ENCODE data around the gene PNMT. TPM values are rescaled to one million over a fixed set of nuclear protein-coding genes. Genes with fewer than 3 reads are reported as not detected.
A peak's percentile ranks its signal among the peaks of the same experiment; 100 is the strongest.

Gene PNMT
- total RNA-seq, 4 donors from 2014 or later: 0.26 to 8.4 (median 1.3) TPM

- intact Hi-C loops (cut with DNase I): no loop called here
- Histone ChIP-seq H3K4me3 (no peak overlapping the region), H3K27me3 (no peaks in the 10 kb centered on the region), H3K4me1 (peaks cover 10 to 52% (median 13%) of the 10 kb centered on the region in 3 donors), H3K27ac (peak overlapping the region in 2 of 4 donors; percentile 34 to 60), H3K36me3 (peaks cover 0 to 59% (median 5%) of the 10 kb centered on the region in 3 donors), H3K9me3 (no peaks in the 10 kb centered on the region)
- no peak for DNase-seq
- WGBS, 2 donors: 89% methylated on average over 10 to 11 of the region's 12 CpGs
- no peak for TF ChIP-seq CTCF (IDR thresholded peaks at IDR 0.05)
- no peak for TF ChIP-seq POLR2A (IDR thresholded peaks at IDR 0.05)
Observed at GRCh38 chr17:39684369-39685192, 16.3 kb downstream of the PNMT start.

GRCh38 chr17:39687101-39687545, 18.9 kb downstream of the PNMT start:
- intact Hi-C loops (cut with DNase I): no loop called here

GRCh38 chr17:39687546-39688474, 19.6 kb downstream of the PNMT start, which contains the start of gene PGAP3:
Gene PGAP3 (minus strand): TSS chr17:39688057. CDS start chr17:39688014, 43 bp downstream.
- Histone ChIP-seq H3K36me3 (peaks cover 0 to 31% (median 5%) of the 10 kb centered on the region in 3 donors), H3K27ac (peak within 1 kb of the TSS; percentile 86 to 96 (median 93)), H3K4me3 (peak within 1 kb of the TSS; percentile 58 to 86 (median 78)), H3K27me3 (no peaks in the 10 kb centered on the region), H3K9me3 (no peaks in the 10 kb centered on the region), H3K4me1 (peaks cover 10 to 43% (median 13%) of the 10 kb centered on the region in 3 donors)
- peak in 2 of 4 donors; percentile 37 to 65 for TF ChIP-seq POLR2A (IDR thresholded peaks at IDR 0.05)
- no peak for TF ChIP-seq CTCF (IDR thresholded peaks at IDR 0.05)
- 2 to 3% methylated on average over 25 to 35 of the region's 45 CpGs for WGBS, 2 donors
- intact Hi-C loops (cut with DNase I): no loop called here
- no peak for DNase-seq

More at GRCh38 chr17:39687101-39687545, 18.9 kb downstream of the PNMT start:
- Histone ChIP-seq H3K4me3 (peak overlapping the region; percentile 58 to 86 (median 78)), H3K27me3 (no peaks in the 10 kb centered on the region), H3K4me1 (peaks cover 10 to 43% (median 13%) of the 10 kb centered on the region in 3 donors), H3K27ac (peak overlapping the region; percentile 86 to 96 (median 93)), H3K9me3 (no peaks in the 10 kb centered on the region), H3K36me3 (peaks cover 0 to 37% (median 5%) of the 10 kb centered on the region in 3 donors)
- no peak for DNase-seq
- no peak for TF ChIP-seq CTCF (IDR thresholded peaks at IDR 0.05)
- TF ChIP-seq POLR2A (IDR thresholded peaks at IDR 0.05): no peak
- 33 to 57% methylated on average over 6 of the region's 6 CpGs for WGBS, 2 donors

- H3K4me3 ChIP-seq: peak overlapping the region; percentile 58 to 86 (median 78)
- WGBS, 2 donors: 20 to 29% methylated on average over 6 of the region's 6 CpGs
- H3K36me3 ChIP-seq: peaks cover 0 to 24% (median 2%) of the 10 kb centered on the region in 3 donors
- H3K27me3 ChIP-seq: no peaks in the 10 kb centered on the region
- peak overlapping the region; percentile 86 to 96 (median 93) for H3K27ac ChIP-seq
- TF ChIP-seq CTCF (IDR thresholded peaks at IDR 0.05) (no peak), POLR2A (IDR thresholded peaks at IDR 0.05) (no peak)
- no peaks in the 10 kb centered on the region for H3K9me3 ChIP-seq
- DNase-seq: no peak
- intact Hi-C loops (cut with DNase I): no loop called here
- H3K4me1 ChIP-seq: peaks cover 10 to 43% (median 13%) of the 10 kb centered on the region in 3 donors
Observed at GRCh38 chr17:39688475-39688835, 20.2 kb downstream of the PNMT start.
